GM19328 (cell line): ENCODE data around the gene WEE2.
A peak's percentile ranks its signal among the peaks of the same experiment; 100 is the strongest.
"Not testable (repeated sequence)": the region's sequence is repeated elsewhere in the genome, so short reads cannot be mapped to it uniquely, and the experiment has no call there.

Experiments
- ATAC-seq: cut with Tn5 transposase; IDR thresholded peaks from one replicate; pipeline ENCODE4 v1.9.1; 2021; ENCODE audit warnings: mild to moderate bottlenecking, moderate library complexity; ENCODE audit not compliant: unreplicated experiment

WEE2 gene

DNA sequence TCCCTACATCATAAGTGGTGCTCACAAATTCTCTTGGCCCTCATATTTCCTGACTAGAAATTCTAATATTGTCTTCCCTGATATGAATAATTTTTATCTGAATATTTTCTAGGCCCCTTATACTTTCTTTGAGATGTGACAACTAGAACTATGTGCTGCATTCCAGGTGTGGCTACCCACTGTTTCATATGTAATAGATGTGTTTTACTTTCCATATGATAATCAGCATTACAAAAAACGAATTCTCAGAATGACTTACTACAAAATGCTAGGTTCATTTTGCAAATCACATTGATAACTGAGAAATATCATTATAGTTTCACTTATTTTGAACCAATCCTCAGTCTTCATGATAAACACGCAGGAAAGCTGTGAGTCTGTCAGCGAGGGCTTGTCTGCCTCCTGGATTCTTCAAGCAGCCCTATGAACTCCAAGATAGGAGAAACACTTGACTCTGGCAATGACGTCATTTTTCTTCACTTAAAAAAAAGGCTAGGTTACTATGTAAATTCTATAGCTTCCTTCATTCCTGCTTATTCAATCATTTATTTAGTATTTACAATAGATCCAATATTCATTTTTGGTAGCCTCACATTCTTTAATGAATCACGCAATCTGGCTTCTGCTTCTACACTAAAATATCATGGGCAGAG is 4.6 kb downstream of the WEE2 start:
- no peak for ATAC-seq

GRCh38 chr7:141713890-141714289 is 5.7 kb downstream of the WEE2 start:
- ATAC-seq = no peak

GRCh38 chr7:141714571-141714970 is 6.4 kb downstream of the WEE2 start:
- ATAC-seq = no peak

GRCh38 chr7:141715018-141715417 is 6.9 kb downstream of the WEE2 start:
- no peak for ATAC-seq

- no peak for ATAC-seq
Measured at GRCh38 chr7:141715794-141716689, 7.9 kb downstream of the WEE2 start.

DNA sequence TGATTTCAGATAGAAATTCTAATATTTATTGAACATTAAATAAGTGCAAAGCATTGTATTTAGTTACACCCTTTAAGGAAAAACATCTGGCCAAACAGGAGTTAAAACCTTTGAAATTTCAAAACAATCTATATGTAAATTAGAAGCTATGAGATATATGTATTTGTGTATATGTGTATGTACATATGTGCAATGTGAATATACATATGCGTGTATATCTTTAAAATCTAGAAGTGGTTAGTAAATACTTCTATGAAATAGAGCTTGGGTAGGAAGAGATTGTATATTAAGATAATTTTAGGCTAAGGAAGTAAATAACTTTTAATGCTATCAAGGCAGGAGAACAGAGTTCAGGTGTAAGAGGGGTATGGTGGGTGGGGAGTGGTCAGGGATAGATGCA is 9.3 kb downstream of the WEE2 start:
- ATAC-seq = no peak

DNA sequence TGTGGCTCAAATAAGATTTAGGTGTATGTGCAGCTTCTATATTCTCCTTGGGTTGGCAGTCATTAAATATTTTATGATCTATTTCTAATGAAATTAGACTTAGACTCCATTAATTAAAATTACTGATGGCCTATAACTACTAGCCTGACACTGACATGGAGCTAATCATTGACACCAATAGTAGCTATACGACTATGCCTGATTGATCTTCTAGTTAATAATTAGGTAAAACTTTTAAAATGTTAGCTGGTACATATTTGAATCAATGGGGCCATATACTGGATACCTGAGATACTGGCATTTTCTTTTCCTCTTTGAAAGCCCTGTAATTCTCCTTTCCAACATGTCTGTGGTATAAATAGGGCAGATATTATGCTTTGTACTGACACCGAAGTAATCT is 14.4 kb downstream of the WEE2 start:
- no peak for ATAC-seq

DNA sequence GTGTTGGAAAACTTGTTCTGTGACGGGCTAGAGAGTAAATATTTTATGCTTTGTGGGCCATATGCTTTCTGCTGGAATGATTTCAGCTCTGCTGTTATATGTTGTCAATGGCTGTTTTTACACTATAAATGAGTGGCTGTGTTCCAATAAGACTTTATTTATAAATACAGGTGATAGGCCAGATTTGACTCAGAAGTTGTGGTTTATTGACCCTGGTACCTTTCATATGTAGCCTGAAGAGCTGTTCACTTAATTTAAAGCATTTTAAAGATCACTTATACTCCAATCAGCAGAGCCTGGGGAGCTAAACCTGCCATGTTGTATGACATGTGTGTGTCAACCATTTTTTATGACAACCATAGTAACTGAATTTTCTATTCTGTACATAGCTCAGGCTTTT is 20.9 kb downstream of the WEE2 start:
- no peak for ATAC-seq

DNA sequence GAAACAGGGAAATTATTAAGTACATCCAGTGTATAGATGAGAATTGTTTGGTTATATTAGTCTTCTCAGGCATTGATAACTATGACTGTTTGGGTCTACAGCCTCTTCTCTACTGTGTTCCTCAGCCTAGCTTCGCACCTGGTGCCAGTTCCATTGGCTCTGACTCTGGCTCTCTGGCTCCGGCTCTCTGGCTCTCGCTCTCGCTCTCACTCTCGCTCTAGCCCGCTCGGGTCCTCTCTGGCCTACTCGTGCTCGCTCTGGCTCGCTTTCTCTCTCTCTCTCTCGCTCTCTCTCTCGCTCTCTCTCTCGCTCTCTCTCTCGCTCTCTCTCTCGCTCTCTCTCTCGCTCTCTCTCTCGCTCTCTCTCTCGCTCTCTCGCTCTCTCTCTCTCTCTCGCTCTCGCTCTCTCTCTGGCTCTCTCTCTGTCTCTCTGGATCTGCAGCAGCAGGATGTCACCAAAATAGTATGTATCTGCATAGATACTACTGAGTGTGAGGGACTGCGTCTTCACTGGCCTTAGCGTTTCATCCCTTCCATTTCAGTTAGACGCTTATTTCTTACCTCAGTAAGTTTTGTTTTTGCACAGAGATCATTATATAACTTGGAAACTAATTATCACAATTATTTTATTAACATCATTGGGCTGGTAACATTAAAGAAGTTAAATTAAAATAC is 23.5 kb downstream of the WEE2 start:
- ATAC-seq = no peak

DNA sequence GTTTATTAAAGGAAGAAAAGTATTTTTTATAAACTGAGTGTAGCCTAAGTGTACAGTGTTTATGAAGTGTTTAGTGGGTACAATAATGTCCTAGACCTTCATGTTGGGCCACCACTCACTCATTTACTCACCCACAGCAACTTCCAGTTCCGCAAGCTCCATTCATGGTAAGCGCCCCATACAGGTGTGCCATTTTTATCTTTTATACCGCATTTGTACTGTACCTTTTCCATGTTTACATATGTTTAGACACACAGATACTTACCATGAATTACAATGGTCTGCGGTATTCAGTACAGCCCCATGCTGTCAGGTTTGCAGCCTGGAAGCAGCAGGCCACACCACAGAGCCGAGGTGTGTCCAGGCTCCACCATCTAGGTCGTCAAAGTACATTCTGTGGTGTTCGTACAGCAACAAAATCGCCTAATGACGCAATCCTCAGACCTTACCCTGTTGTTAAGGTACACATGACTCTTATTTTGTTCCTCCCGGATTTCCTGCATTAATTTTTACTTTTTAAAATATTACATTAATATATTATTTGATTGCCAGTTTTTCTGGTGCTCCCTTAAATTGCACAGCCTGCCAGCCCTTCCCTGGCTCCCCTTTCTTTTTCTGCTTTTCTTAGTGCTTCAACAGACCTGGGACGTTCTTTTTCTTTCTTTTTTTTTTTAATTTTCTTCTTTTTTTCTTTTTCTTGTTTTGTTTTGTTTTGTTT is 29.1 kb downstream of the WEE2 start:
- ATAC-seq = no peak

GRCh38 chr7:141737836-141738591 is 29.9 kb downstream of the WEE2 start, which contains the start of gene SSBP1:
Gene SSBP1 (plus strand): TSS chr7:141738358. CDS start chr7:141739167, 809 bp downstream.
- peak; percentile 84 for ATAC-seq

DNA sequence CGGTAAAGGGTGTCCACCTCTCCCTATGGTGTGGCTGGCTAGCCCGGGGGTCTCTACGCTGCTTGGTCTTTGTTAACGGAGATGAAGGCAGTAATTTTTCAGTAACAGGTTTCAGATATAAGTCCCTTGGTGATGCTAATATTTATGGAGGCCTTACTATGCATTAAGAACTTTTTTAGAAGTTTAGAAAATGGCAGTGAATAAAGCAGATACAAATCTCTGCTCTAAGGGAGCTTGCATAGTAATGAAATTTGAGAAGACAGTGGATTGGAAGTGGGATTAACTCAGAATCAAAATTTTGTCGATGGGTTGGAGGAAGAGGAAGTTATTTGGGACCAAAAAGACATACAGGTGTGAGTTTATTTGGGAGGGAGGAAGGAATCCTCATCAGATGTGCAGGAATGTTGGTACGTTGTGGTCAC is 30.4 kb downstream of the WEE2 start:
- ATAC-seq = peak; percentile 40

GRCh38 chr7:141739250-141739649 is 31.1 kb downstream of the WEE2 start:
- ATAC-seq = no peak

- ATAC-seq = no peak
Measured at GRCh38 chr7:141742229-141742628, 34.1 kb downstream of the WEE2 start.

DNA sequence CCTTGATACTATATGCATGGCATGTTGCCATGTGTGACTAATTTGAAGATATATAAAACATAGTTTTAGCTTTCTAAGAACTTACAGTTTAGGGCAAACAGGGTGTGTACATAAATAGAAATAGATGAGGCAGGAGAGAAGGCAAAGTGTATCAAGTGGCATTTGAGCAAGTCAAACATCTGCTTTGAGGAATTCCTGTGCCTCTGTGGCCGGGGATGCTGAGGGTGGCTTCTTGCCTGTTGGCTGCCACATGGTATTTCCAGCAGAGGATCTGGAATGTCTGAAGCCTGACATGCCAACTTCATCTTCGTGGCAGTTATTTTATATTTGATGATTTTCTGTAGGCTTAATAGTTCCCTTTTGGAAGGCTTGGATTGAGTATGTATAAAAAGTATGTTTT is 36.0 kb downstream of the WEE2 start:
- ATAC-seq = no peak

DNA sequence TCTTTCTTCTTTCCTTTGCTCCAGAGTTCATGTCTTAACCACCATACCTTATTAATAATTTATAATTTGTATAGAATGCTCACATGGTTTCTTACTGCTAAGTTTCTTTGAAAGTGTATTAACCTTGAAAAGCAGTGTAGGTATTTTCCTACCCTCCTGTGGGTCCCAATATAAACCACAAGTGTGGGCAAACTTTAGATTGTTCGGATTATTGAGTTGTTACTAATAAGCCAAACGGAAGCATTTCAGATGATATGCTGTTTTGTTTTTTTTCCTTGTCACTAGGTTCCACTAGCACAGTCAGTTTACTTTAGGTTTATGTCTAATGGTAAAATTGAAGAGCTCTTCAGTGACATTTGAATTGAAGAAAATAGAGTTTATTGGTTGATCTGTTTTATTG is 40.2 kb downstream of the WEE2 start:
- no peak for ATAC-seq

- not testable (repeated sequence) for ATAC-seq
Measured at GRCh38 chr7:141751904-141752303, 43.8 kb downstream of the WEE2 start.

- ATAC-seq = no peak
Measured at GRCh38 chr7:141752634-141753033, 44.5 kb downstream of the WEE2 start.

GRCh38 chr7:141754939-141755338 is 46.8 kb downstream of the WEE2 start:
- ATAC-seq = no peak

- no peak for ATAC-seq
Measured at GRCh38 chr7:141763797-141764196, 55.6 kb downstream of the WEE2 start, which contains the start of gene TAS2R3. Gene TAS2R3 (plus strand): TSS chr7:141764097. CDS start chr7:141764159, 62 bp downstream.
